ENCODE data around the gene CTSK. TPM values are rescaled to one million over a fixed set of nuclear protein-coding genes. Genes with fewer than 3 reads are reported as not detected.
"Not testable (repeated sequence)": the region's sequence is repeated elsewhere in the genome, so short reads cannot be mapped to it uniquely, and the experiment has no call there.

The CTSK gene
- total RNA-seq, 1 donor from 2014 or later, result 16.7 TPM

- no peak overlapping the region for H3K4me3 Mint-ChIP-seq
Observed at GRCh38 chr1:150799089-150799488, 9.0 kb downstream of the CTSK start.

GRCh38 chr1:150798525-150798924 is 9.5 kb downstream of the CTSK start:
- no peak for DNase-seq (ENCODE audit: extremely low spot score, unreplicated experiment)
- H3K4me3 Mint-ChIP-seq, result no peak overlapping the region

More at GRCh38 chr1:150799089-150799488, 9.0 kb downstream of the CTSK start:
- no peak for TF ChIP-seq CTCF (conservative IDR thresholded peaks at IDR 0.05)
- Mint-ChIP-seq H3K36me3 (peaks cover 10% of the 10 kb centered on the region), H3K27me3 (no peaks in the 10 kb centered on the region), H3K4me1 (ENCODE audit: unreplicated experiment) (peaks cover 15% of the 10 kb centered on the region), H3K27ac (no peak overlapping the region), H3K9me3 (no peaks in the 10 kb centered on the region)
- DNase-seq (ENCODE audit: extremely low spot score, unreplicated experiment), result no peak

GRCh38 chr1:150796374-150796773 is 11.7 kb downstream of the CTSK start:
- Mint-ChIP-seq H3K27me3 (no peaks in the 10 kb centered on the region), H3K36me3 (peaks cover 13% of the 10 kb centered on the region), H3K4me3 (no peak overlapping the region), H3K27ac (no peak overlapping the region), H3K9me3 (no peaks in the 10 kb centered on the region), H3K4me1 (ENCODE audit: unreplicated experiment) (peaks cover 15% of the 10 kb centered on the region)
- TF ChIP-seq CTCF (conservative IDR thresholded peaks at IDR 0.05), result no peak
- DNase-seq (ENCODE audit: extremely low spot score, unreplicated experiment), result no peak

More at GRCh38 chr1:150798525-150798924, 9.5 kb downstream of the CTSK start:
- H3K4me1 Mint-ChIP-seq (ENCODE audit: unreplicated experiment), result peaks cover 15% of the 10 kb centered on the region
- no peaks in the 10 kb centered on the region for H3K9me3 Mint-ChIP-seq
- H3K27me3 Mint-ChIP-seq, result no peaks in the 10 kb centered on the region
- no peak overlapping the region for H3K27ac Mint-ChIP-seq
- peaks cover 10% of the 10 kb centered on the region for H3K36me3 Mint-ChIP-seq
- TF ChIP-seq CTCF (conservative IDR thresholded peaks at IDR 0.05), result no peak

- not testable (repeated sequence) for H3K27me3 Mint-ChIP-seq; H3K27ac Mint-ChIP-seq; DNase-seq (ENCODE audit: extremely low spot score, unreplicated experiment); H3K4me3 Mint-ChIP-seq; H3K9me3 Mint-ChIP-seq
- Mint-ChIP-seq H3K36me3 (peaks cover 13% of the 10 kb centered on the region), H3K4me1 (ENCODE audit: unreplicated experiment) (peaks cover 11% of the 10 kb centered on the region)
Observed at GRCh38 chr1:150793778-150794177, 14.3 kb downstream of the CTSK start.

- no peak overlapping the region for H3K4me3 Mint-ChIP-seq
- peaks cover 5% of the 10 kb centered on the region for H3K4me1 Mint-ChIP-seq (ENCODE audit: unreplicated experiment)
- no peak for DNase-seq (ENCODE audit: extremely low spot score, unreplicated experiment)
- no peak overlapping the region for H3K27ac Mint-ChIP-seq
- H3K27me3 Mint-ChIP-seq, result no peaks in the 10 kb centered on the region
- H3K9me3 Mint-ChIP-seq, result peaks cover 5% of the 10 kb centered on the region
- TF ChIP-seq CTCF (conservative IDR thresholded peaks at IDR 0.05), result no peak
- H3K36me3 Mint-ChIP-seq, result peaks cover 11% of the 10 kb centered on the region
Observed at GRCh38 chr1:150793221-150793620, 14.8 kb downstream of the CTSK start.

- no peak for DNase-seq (ENCODE audit: extremely low spot score, unreplicated experiment)
- Mint-ChIP-seq H3K36me3 (peaks cover 6% of the 10 kb centered on the region), H3K27me3 (no peaks in the 10 kb centered on the region), H3K9me3 (peaks cover 5% of the 10 kb centered on the region), H3K4me1 (ENCODE audit: unreplicated experiment) (peaks cover 5% of the 10 kb centered on the region), H3K27ac (no peak overlapping the region), H3K4me3 (no peak overlapping the region)
- TF ChIP-seq CTCF (conservative IDR thresholded peaks at IDR 0.05), result no peak
Observed at GRCh38 chr1:150791585-150791984, 16.5 kb downstream of the CTSK start.
